ENCODE results near the gene ADAMTS16. TPM values are rescaled to one million over a fixed set of nuclear protein-coding genes. Genes with fewer than 3 reads are reported as not detected.

Gene ADAMTS16
- total RNA-seq, 4 donors from 2014 or later: not detected

- ATAC-seq: no peak
- in situ Hi-C loops (cut with MboI; ENCODE audit: low sequenced_read_pairs in 4 of 4): no loop called here
- Histone ChIP-seq H3K36me3 (no peaks in the 10 kb centered on the region), H3K27me3 (no peaks in the 10 kb centered on the region), H3K4me1 (peaks cover 17 to 21% of the 10 kb centered on the region in 2 donors), H3K4me3 (no peak overlapping the region), H3K27ac (no peak overlapping the region), H3K9me3 (no peaks in the 10 kb centered on the region)
- intact Hi-C loops (cut with DNase I; ENCODE audit: low total_unique reads): loop anchor here (10.0 kb wide), 1 partner anchor 155 kb away; no protein-coding TSS in a partner anchor
- no peak for DNase-seq
- TF ChIP-seq CTCF (IDR thresholded peaks at IDR 0.05 in 4 of 5, conservative IDR thresholded peaks at IDR 0.05 in 1 of 5) (no peak), POLR2A (IDR thresholded peaks at IDR 0.05) (no peak)
Observed at GRCh38 chr5:5309645-5310044, 169.5 kb downstream of the ADAMTS16 start.

GRCh38 chr5:5313101-5313635 lies 173.0 kb downstream of the ADAMTS16 start:
- H3K27ac ChIP-seq: peak overlapping the region; percentile 71 to 84 (median 80)
- intact Hi-C loops (cut with DNase I; ENCODE audit: low total_unique reads): loop anchor here (10.0 kb wide), 1 partner anchor 158 kb away; no protein-coding TSS in a partner anchor
- ATAC-seq (peak; percentile 70 to 81), DNase-seq (peak; percentile 58 to 65)
- H3K4me1 ChIP-seq: peaks cover 35 to 36% of the 10 kb centered on the region in 2 donors
- H3K27me3 ChIP-seq: no peaks in the 10 kb centered on the region
- in situ Hi-C loops (cut with MboI; ENCODE audit: low sequenced_read_pairs in 4 of 4): no loop called here
- no peaks in the 10 kb centered on the region for H3K9me3 ChIP-seq
- no peaks in the 10 kb centered on the region for H3K36me3 ChIP-seq
- H3K4me3 ChIP-seq: no peak overlapping the region
- peak in 1 of 2 donors; percentile 31 for TF ChIP-seq POLR2A (IDR thresholded peaks at IDR 0.05)
- TF ChIP-seq CTCF (IDR thresholded peaks at IDR 0.05 in 4 of 5, conservative IDR thresholded peaks at IDR 0.05 in 1 of 5): no peak

GRCh38 chr5:5314166-5314565 lies 174.0 kb downstream of the ADAMTS16 start:
- H3K4me1 ChIP-seq: peaks cover 42 to 46% of the 10 kb centered on the region in 2 donors
- DNase-seq (no peak), ATAC-seq (no peak)
- intact Hi-C loops (cut with DNase I; ENCODE audit: low total_unique reads): loop anchor here (2.0 to 10.0 kb wide), 2 partner anchors 27 to 159 kb away; no protein-coding TSS in a partner anchor
- H3K27me3 ChIP-seq: no peaks in the 10 kb centered on the region
- H3K36me3 ChIP-seq: no peaks in the 10 kb centered on the region
- in situ Hi-C loops (cut with MboI; ENCODE audit: low sequenced_read_pairs in 4 of 4): no loop called here
- TF ChIP-seq POLR2A (IDR thresholded peaks at IDR 0.05) (no peak), CTCF (IDR thresholded peaks at IDR 0.05 in 4 of 5, conservative IDR thresholded peaks at IDR 0.05 in 1 of 5) (no peak)
- peak overlapping the region; percentile 71 to 84 (median 80) for H3K27ac ChIP-seq
- no peak overlapping the region for H3K4me3 ChIP-seq
- no peaks in the 10 kb centered on the region for H3K9me3 ChIP-seq

GRCh38 chr5:5314626-5315025 lies 174.5 kb downstream of the ADAMTS16 start:
- no peak for ATAC-seq
- H3K4me1 ChIP-seq: peaks cover 42 to 48% of the 10 kb centered on the region in 2 donors
- H3K9me3 ChIP-seq: no peaks in the 10 kb centered on the region
- TF ChIP-seq POLR2A (IDR thresholded peaks at IDR 0.05): no peak
- TF ChIP-seq CTCF (IDR thresholded peaks at IDR 0.05 in 4 of 5, conservative IDR thresholded peaks at IDR 0.05 in 1 of 5): no peak
- H3K4me3 ChIP-seq: no peak overlapping the region
- in situ Hi-C loops (cut with MboI; ENCODE audit: low sequenced_read_pairs in 4 of 4) (no loop called here), intact Hi-C loops (cut with DNase I; ENCODE audit: low total_unique reads) (loop anchor here (2.0 to 10.0 kb wide), 2 partner anchors 26 to 160 kb away; no protein-coding TSS in a partner anchor)
- H3K27ac ChIP-seq: peak overlapping the region in 2 of 4 donors; percentile 79 to 82
- no peaks in the 10 kb centered on the region for H3K27me3 ChIP-seq
- no peak for DNase-seq
- no peaks in the 10 kb centered on the region for H3K36me3 ChIP-seq
